HEK293 (cell line): ENCODE data around the gene LGI4.
A peak's percentile ranks its signal among the peaks of the same experiment; 100 is the strongest.

Experiments
- CTCF ChIA-PET: fragments of 350-600 bp; formaldehyde crosslinking; extraction: SDS; loops from one replicate; lab custom pipeline; 2021; ENCODE audit warnings: antibody characterized with exemption; lab: Yijun Ruan, JAX
- POLR2A ChIA-PET: fragments of 300-600 bp; formaldehyde crosslinking; extraction: SDS; loops from one replicate; lab custom pipeline; 2020; ENCODE audit warnings: antibody characterized with exemption, inconsistent platforms; lab: Yijun Ruan, JAX
- H3K27ac ChIP-seq: fragments of 200-500 bp; sonication (Bioruptor generic); 2 replicates; pipeline ENCODE4 v1.5.1; 2014; ENCODE audit warnings: low read depth, low read length, control low read depth, inconsistent platforms; ENCODE audit errors: extremely low read depth
- H3K36me3 ChIP-seq, 2 experiments: fragments of 200-500 bp in 1 of 2; sonication (Bioruptor generic) in 1 of 2; 1 replicate in 1 of 2; 2 replicates in 1 of 2; pipeline ENCODE4 v1.5.1; 2014 to 2017; ENCODE audit warnings: inconsistent platforms in 2 of 2, low read length in 2 of 2; ENCODE audit not compliant: control insufficient read depth in 2 of 2, insufficient read depth in 1 of 2
- H3K4me1 ChIP-seq: fragments of 200-500 bp; sonication (Bioruptor generic); 2 replicates; pipeline ENCODE4 v1.5.1; 2014; ENCODE audit warnings: mild to moderate bottlenecking, low read length, inconsistent platforms; ENCODE audit not compliant: control insufficient read depth, insufficient read depth
- H3K4me3 ChIP-seq: 2 replicates; pipeline ENCODE4 v1.5.1; 2011; ENCODE audit warnings: low read depth, mild to moderate bottlenecking, control low read depth, low read length, moderate library complexity
- H3K9me3 ChIP-seq: fragments of 200-500 bp; sonication (Bioruptor generic); 2 replicates; pipeline ENCODE4 v1.5.1; 2014; ENCODE audit warnings: low read depth, low read length, inconsistent platforms; ENCODE audit not compliant: control insufficient read depth, insufficient read depth
- MEIS1 ChIP-seq: sonication (generic); formaldehyde crosslinking; IDR thresholded peaks from 2 replicates; pipeline ENCODE4 v1.8.1; 2022; ENCODE audit warnings: missing genetic modification reagents, mild to moderate bottlenecking, borderline replicate concordance
- REST ChIP-seq: fragments of 450-650 bp; formaldehyde crosslinking; IDR thresholded peaks from 2 replicates; pipeline ENCODE4 v1.5.1; 2016; ENCODE audit warnings: missing biosample characterization, missing genetic modification characterization
- TCF7L2 ChIP-seq: IDR thresholded peaks from 2 replicates; pipeline ENCODE4 v1.6.1; 2011; ENCODE audit warnings: low read depth, mild to moderate bottlenecking, inconsistent platforms, low read length, moderate library complexity, borderline replicate concordance
- ZNF214 ChIP-seq: fragments of 450-650 bp; formaldehyde crosslinking; IDR thresholded peaks from 2 replicates; pipeline ENCODE4 v1.5.1; 2017; ENCODE audit warnings: missing biosample characterization, mild to moderate bottlenecking, missing genetic modification characterization, borderline replicate concordance
- ZNF221 ChIP-seq: fragments of 450-650 bp; formaldehyde crosslinking; IDR thresholded peaks from 2 replicates; pipeline ENCODE4 v1.5.1; 2017; ENCODE audit warnings: missing biosample characterization, missing genetic modification characterization, borderline replicate concordance
- ZNF248 ChIP-seq: fragments of 450-650 bp; formaldehyde crosslinking; IDR thresholded peaks from 2 replicates; pipeline ENCODE4 v1.5.1; 2017; ENCODE audit warnings: missing biosample characterization, missing genetic modification characterization
- ZNF26 ChIP-seq: fragments of 450-650 bp; formaldehyde crosslinking; IDR thresholded peaks from 2 replicates; pipeline ENCODE4 v1.5.1; 2016; ENCODE audit warnings: missing biosample characterization, missing genetic modification characterization
- ZNF354C ChIP-seq: fragments of 450-650 bp; formaldehyde crosslinking; IDR thresholded peaks from 2 replicates; pipeline ENCODE4 v1.5.1; 2016; ENCODE audit warnings: missing biosample characterization, missing genetic modification characterization, low read depth, borderline replicate concordance
- ZNF366 ChIP-seq: fragments of 450-650 bp; formaldehyde crosslinking; conservative IDR thresholded peaks from 2 replicates; pipeline ENCODE4 v1.5.1; 2016; ENCODE audit warnings: missing biosample characterization, missing genetic modification characterization
- ZNF394 ChIP-seq: fragments of 450-650 bp; formaldehyde crosslinking; IDR thresholded peaks from 2 replicates; pipeline ENCODE4 v1.5.1; 2016; ENCODE audit warnings: missing biosample characterization, missing genetic modification characterization, mild to moderate bottlenecking, moderate library complexity, borderline replicate concordance
- ZNF521 ChIP-seq: fragments of 450-650 bp; formaldehyde crosslinking; IDR thresholded peaks from 2 replicates; pipeline ENCODE4 v1.5.1; 2017; ENCODE audit warnings: missing biosample characterization, mild to moderate bottlenecking, missing genetic modification characterization
- ZNF660 ChIP-seq: fragments of 450-650 bp; IDR thresholded peaks from 2 replicates; pipeline ENCODE4 v1.5.1; 2018; ENCODE audit warnings: missing biosample characterization, mild to moderate bottlenecking, missing genetic modification characterization
- ZNF785 ChIP-seq: fragments of 450-650 bp; formaldehyde crosslinking; IDR thresholded peaks from 2 replicates; pipeline ENCODE4 v1.5.1; 2016; ENCODE audit warnings: missing biosample characterization, missing genetic modification characterization
- ZSCAN23 ChIP-seq: fragments of 450-650 bp; formaldehyde crosslinking; IDR thresholded peaks from 2 replicates; pipeline ENCODE4 v1.5.1; 2016; ENCODE audit warnings: missing biosample characterization, missing genetic modification characterization
- TF ChIP-seq, protein P1 (sequence below): fragments of 450-650 bp; formaldehyde crosslinking; IDR thresholded peaks from 2 replicates; pipeline ENCODE4 v1.5.1; 2016; ENCODE audit warnings: missing biosample characterization, missing genetic modification characterization
- TF ChIP-seq, protein P2 (sequence below): fragments of 450-650 bp; formaldehyde crosslinking; IDR thresholded peaks from 2 replicates; pipeline ENCODE4 v1.5.1; 2016; ENCODE audit warnings: missing biosample characterization, missing genetic modification characterization

Gene LGI4

DNA sequence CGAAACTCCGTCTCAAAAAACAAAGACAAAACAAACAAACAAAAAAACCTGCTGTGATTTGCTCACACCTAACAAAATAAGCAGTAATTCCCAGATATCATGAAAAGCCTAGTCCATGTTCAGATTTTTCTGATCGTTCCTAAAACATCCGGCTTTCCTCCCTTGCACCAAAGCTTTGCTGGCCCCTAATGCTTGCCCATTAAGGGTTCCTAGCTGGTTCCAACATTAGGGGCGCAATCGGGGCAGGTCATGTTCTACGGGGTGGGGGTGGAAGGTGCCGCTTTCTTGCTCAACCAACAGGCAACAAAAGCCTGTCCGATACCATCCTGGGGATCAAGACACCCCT lies 44.7 kb downstream of the LGI4 start (continued):
- TF ChIP-seq, protein P1, sequence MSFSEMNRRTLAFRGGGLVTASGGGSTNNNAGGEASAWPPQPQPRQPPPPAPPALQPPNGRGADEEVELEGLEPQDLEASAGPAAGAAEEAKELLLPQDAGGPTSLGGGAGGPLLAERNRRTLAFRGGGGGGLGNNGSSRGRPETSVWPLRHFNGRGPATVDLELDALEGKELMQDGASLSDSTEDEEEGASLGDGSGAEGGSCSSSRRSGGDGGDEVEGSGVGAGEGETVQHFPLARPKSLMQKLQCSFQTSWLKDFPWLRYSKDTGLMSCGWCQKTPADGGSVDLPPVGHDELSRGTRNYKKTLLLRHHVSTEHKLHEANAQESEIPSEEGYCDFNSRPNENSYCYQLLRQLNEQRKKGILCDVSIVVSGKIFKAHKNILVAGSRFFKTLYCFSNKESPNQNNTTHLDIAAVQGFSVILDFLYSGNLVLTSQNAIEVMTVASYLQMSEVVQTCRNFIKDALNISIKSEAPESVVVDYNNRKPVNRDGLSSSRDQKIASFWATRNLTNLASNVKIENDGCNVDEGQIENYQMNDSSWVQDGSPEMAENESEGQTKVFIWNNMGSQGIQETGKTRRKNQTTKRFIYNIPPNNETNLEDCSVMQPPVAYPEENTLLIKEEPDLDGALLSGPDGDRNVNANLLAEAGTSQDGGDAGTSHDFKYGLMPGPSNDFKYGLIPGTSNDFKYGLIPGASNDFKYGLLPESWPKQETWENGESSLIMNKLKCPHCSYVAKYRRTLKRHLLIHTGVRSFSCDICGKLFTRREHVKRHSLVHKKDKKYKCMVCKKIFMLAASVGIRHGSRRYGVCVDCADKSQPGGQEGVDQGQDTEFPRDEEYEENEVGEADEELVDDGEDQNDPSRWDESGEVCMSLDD (tag by site-specific recombination): 0 out of 2 replicates have a peak, but pooled peaks have one; percentile 60

GRCh38 chr19:35089554-35089953 lies 45.3 kb downstream of the LGI4 start:
- Histone ChIP-seq H3K4me3 (no peak overlapping the region), H3K4me1 (peaks cover 7% of the 10 kb centered on the region), H3K9me3 (no peaks in the 10 kb centered on the region), H3K36me3 (no peaks in the 10 kb centered on the region), H3K27ac (no peak overlapping the region)
- ChIA-PET CTCF (interaction anchor here (0.6 to 4.9 kb wide), 28 partner anchors 9 to 1147 kb away, joined by 3 to 87 read pairs (median 5); partner anchors contain the start of genes GRAMD1A and LGI4), POLR2A (no interaction called here)
- no peak for TF ChIP-seq ZNF214 (tag by site-specific recombination)
- TF ChIP-seq ZNF394 (tag by site-specific recombination): no peak
- no peak for TF ChIP-seq ZNF660 (tag by site-specific recombination)
- no peak for TF ChIP-seq MEIS1 (CRISPR knock-in tag)
- TF ChIP-seq ZNF785 (tag by site-specific recombination): no peak
- no peak for TF ChIP-seq ZNF366 (tag by site-specific recombination)
- no peak for TF ChIP-seq ZNF26 (tag by site-specific recombination)
- TF ChIP-seq ZNF354C: no peak
- no peak for TF ChIP-seq ZNF521 (tag by site-specific recombination)
- no peak for TF ChIP-seq ZSCAN23 (tag by site-specific recombination)
- no peak for TF ChIP-seq TCF7L2
- TF ChIP-seq ZNF221 (tag by site-specific recombination): no peak
- TF ChIP-seq REST (tag by site-specific recombination): no peak
- TF ChIP-seq ZNF248 (tag by site-specific recombination): no peak
- TF ChIP-seq, protein P2, sequence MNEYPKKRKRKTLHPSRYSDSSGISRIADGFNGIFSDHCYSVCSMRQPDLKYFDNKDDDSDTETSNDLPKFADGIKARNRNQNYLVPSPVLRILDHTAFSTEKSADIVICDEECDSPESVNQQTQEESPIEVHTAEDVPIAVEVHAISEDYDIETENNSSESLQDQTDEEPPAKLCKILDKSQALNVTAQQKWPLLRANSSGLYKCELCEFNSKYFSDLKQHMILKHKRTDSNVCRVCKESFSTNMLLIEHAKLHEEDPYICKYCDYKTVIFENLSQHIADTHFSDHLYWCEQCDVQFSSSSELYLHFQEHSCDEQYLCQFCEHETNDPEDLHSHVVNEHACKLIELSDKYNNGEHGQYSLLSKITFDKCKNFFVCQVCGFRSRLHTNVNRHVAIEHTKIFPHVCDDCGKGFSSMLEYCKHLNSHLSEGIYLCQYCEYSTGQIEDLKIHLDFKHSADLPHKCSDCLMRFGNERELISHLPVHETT (tag by site-specific recombination): no peak
